ENCODE data around the gene ADRA2A.

The ADRA2A gene

DNA sequence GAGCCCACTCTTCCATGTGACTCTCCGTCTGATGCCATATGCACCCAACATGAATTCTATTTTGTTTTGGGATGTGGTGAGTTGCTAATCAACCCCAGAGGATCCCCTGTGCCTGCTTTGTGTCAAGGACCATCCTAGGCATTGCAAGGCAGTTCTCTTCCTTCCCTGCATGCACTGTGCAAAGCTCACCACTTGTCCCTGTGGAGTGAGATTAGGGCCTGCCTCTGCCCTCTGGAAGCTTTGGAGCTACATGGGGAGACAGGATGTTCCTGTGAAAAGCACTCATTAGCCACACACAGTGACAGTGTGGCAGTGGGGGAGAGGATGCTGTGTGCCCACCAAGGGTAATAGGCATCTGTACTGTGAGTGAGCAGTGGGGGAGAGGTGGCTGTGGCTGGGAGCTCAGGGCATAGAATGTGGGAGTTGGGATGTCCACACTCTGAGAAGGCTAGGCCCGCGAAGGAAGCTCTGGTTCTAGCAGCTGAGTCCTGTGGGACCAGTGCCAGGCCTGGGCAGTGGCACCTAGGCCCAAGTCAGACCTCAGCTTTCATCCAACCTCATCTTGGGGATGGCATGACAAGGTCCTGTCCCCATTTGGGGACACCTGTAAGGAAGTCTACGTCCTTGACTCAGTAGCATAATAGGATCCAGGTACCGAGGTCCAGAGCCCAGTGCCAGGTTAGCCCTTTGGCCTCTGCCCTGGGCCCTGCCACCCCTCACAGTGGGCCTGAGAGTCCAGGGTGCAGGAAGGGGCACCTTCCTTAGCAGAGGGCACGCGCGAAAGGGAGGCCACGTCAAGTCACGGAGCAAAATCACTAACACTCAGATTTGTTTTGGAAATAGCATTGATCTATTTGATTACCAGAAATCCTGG lies 6.6 kb downstream of the ADRA2A start:
- no peak for DNase-seq (ENCODE audit: low read depth in 2 of 2)

GRCh38 chr10:111084366-111085255 lies 7.8 kb downstream of the ADRA2A start:
- no peak for DNase-seq (ENCODE audit: low read depth in 2 of 2)

- no peak for DNase-seq (ENCODE audit: low read depth in 2 of 2)
Measured at GRCh38 chr10:111085690-111086353, 9.0 kb downstream of the ADRA2A start.

- DNase-seq (ENCODE audit: low read depth in 2 of 2) = no peak
Measured at GRCh38 chr10:111086574-111086973, 9.7 kb downstream of the ADRA2A start.

DNA sequence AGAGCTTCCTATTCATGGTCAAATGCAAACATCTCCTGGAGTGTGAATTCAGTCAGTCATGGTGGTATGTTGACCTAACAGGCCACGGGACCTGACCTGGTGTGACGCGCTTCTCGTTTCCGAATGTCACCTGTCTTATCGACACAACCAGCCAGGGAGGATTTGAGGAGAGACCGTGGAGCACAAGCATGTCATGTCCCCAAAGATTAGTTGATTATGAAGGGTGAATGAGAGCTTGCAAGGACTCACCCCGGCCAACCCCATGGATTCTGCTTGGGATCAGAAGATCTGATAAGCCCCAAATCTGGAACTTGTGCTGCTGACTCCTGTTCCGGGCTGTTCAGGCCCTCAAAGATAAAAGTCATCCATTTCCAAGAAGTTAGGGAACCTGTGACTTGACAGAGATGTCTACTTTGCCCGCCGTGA lies 10.5 kb downstream of the ADRA2A start:
- no peak for DNase-seq (ENCODE audit: low read depth in 2 of 2)

DNA sequence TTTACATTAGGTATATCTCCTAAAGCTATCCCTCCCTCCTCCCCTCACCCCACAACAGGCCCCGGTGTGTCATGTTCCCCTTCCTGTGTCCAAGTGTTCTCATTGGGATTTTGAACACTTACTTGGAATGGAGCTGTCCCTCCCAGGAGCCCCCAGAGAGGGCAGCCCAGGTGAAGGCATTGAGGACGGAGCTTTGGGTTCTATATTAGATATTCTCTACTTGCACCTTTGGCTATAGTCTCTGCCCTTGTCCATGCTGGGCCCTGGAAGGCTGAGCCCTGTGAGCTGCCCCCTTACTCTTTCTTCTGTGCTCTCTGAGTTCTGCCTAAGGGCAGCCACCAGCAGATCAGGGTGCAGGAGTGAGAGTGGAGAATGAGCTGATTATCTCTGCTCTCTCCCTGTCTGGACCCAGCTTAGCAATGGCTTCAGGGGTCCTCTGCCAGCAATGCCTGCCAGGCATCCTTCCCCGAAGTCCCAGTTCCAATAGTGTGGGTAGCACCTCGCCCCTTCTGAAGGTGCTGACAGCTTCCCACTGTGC lies 11.2 kb downstream of the ADRA2A start:
- no peak for DNase-seq (ENCODE audit: low read depth in 2 of 2)

DNA sequence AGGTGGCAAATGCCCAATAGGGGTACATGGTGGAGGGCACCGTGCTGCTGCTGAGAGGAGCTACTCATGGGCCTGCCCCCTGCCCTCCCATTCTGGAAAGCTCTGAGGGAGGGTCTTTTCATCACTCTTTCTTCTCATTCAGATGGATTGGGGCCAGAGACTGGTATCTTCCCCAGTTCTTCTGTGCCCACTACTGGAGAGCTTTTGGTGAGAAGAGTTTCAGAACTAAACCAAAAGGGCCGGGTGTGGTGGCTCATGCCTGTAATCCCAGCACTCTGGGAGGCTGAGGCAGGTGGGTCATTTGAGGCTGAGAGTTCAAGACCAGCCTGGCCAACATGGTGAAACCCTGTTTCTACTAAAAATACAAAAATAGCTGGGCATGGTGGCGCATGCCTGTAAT lies 12.5 kb downstream of the ADRA2A start:
- no peak for DNase-seq (ENCODE audit: low read depth in 2 of 2)

GRCh38 chr10:111091833-111092232 lies 15.0 kb downstream of the ADRA2A start:
- no peak for DNase-seq (ENCODE audit: low read depth in 2 of 2)

GRCh38 chr10:111093741-111094380 lies 17.0 kb downstream of the ADRA2A start:
- DNase-seq (ENCODE audit: low read depth in 2 of 2) = no peak

GRCh38 chr10:111098679-111099437 lies 22.0 kb downstream of the ADRA2A start:
- DNase-seq (ENCODE audit: low read depth in 2 of 2) = no peak

DNA sequence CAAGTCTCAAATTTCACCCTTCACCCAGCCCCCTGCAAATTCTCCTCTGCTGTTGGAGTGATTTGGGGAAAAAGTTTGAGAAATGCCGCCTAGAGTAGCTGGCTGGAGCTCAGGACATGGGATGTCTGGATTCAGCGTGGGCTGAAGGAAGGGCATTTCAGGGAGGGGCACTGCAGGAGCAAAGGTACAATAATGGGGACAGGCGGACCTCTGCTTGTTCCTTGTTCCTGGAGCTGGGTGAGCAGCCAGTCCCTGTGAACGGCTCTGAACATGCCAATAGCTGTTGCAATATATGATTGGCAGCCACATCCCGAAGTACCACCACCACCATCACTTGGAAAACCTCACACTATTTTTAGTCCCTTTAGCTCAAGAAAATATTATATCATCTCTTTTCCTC lies 23.4 kb downstream of the ADRA2A start:
- DNase-seq (ENCODE audit: low read depth in 2 of 2) = no peak

DNA sequence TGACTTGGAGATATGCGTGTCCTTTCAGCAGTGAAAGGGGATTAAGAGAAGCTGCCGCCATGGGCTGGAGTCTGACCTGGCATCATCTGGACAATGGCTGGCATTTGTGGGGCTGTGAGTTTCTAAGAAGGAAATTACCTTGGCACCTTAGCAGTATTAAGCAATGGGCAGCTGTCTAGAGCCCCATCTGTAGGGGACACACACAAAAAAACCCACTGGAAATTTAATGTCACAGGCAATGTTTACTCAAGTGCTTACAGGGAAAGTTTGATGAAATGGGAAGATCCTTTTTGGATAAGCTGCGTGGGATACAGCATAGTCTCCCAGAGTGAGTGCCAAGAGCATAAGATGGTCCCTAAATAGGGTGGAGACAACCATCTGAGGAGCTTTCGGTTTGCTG lies 25.0 kb downstream of the ADRA2A start:
- no peak for DNase-seq (ENCODE audit: low read depth in 2 of 2)

GRCh38 chr10:111102359-111102837 lies 25.6 kb downstream of the ADRA2A start:
- DNase-seq (ENCODE audit: low read depth in 2 of 2) = no peak

DNA sequence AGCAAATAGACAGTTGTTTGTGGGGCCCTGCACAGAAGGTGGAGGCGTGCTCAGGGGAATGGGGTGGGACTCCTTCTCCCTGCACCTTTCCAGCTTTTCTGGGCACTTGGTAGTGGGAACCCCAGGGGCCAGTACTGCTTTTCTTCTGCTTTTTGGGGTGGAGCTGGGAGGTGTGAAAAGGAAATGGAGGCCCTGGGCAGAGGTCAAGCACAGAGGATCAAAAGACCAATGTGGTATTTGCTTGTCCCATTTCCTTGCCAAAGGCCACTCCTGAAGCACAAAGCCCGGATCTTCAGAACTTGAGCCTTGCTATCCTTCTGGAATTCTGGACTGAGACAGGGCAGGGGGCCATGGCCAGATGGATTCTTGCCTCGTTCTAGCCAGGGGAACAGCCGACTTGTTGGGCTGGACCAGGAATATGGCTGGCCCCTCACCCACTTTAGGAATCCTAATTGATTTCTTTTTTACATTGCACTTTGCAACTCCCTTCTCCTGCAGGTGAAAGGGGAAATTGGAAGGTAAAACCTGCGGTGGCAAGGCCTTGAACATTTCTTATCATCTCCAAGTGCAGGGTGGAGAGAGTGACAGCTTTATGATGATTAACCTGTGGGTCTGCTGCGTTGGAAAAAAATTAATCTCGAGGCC lies 26.5 kb downstream of the ADRA2A start:
- DNase-seq (ENCODE audit: low read depth in 2 of 2) = no peak

- no peak for DNase-seq (ENCODE audit: low read depth in 2 of 2)
Measured at GRCh38 chr10:111104811-111105210, 28.0 kb downstream of the ADRA2A start.

- DNase-seq (ENCODE audit: low read depth in 2 of 2) = no peak
Measured at GRCh38 chr10:111106081-111106480, 29.3 kb downstream of the ADRA2A start.

DNA sequence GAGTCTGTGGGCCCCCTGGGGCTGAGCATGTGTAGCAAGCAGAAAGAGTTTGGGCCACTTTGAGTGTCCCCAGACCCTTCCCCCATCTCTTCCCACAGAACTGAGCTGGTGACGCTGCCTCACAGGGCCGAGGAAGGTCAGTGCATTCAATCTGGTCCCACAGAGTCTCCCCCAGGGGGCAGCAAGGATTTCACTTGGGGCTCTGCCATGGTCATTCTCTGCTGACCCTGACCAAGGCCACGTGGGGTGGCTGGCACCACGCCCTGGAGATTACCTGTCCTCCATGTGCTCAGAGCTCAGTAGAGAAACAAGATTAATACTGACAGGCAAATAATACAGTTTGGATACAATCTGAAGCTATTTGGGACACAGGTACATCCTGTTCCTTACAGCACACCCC lies 30.2 kb downstream of the ADRA2A start:
- DNase-seq (ENCODE audit: low read depth in 2 of 2) = no peak

- DNase-seq (ENCODE audit: low read depth in 2 of 2) = no peak
Measured at GRCh38 chr10:111107846-111108245, 31.0 kb downstream of the ADRA2A start.

DNA sequence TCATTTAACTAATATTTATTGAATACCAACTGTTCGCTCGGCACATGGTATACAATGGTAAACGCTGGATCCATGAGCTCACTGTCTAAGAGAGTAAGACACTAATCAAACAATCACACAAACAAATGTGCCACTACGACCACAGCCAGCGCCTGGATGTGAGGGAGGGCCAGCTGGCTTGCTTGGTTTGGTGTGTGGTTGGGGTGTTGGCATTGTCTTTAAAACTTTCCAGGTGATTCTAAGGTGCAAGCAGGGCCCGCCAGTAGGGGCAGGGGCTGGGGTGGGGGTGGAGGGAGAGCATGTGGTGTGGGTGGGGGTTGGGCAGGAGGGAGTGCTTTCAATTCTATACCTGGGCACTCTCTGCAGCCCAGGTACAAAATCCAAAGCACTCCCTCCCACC lies 31.6 kb downstream of the ADRA2A start:
- DNase-seq (ENCODE audit: low read depth in 2 of 2) = no peak
